IMR-90 (cell line): ENCODE measurements around the gene FOXO4. TPM values are rescaled to one million over a fixed set of nuclear protein-coding genes. Genes with fewer than 3 reads are reported as not detected.

Experiments
- ATAC-seq: fragments of 200-7000 bp; cut with Tn5 transposase; 2 replicates; pipeline ENCODE4 v1.9.1; 2020; ENCODE audit warnings: low read depth, mild to moderate bottlenecking, moderate library complexity
- BruUV-seq: library from RNA; stranded (reverse); fragments of 400-500 nt; replicated peaks from 2 replicates; lab custom pipeline; 2021; lab: Mats Ljungman, UMichigan
- CTCF ChIA-PET: fragments of 300-600 bp; formaldehyde crosslinking; extraction: SDS; loops from one replicate; lab custom pipeline; 2021; ENCODE audit warnings: antibody characterized with exemption; lab: Yijun Ruan, JAX
- POLR2A ChIA-PET: fragments of 300-600 bp; sonication (Branson Sonifier 250); formaldehyde crosslinking; loops from one replicate; lab custom pipeline; 2022; ENCODE audit warnings: antibody characterized with exemption; ENCODE audit not compliant: unreplicated experiment; lab: Charles Lee
- DNase-seq: peaks from one replicate; pipeline ENCODE4 v3.0.0; 2013
- H2AFZ ChIP-seq: replicated peaks from 2 replicates; pipeline ENCODE3; 2013; ENCODE audit warnings: low read length, mild to moderate bottlenecking; ENCODE audit not compliant: poor library complexity
- H2AK5ac ChIP-seq: 2 replicates; pipeline ENCODE4 v1.6.1; 2013; ENCODE audit warnings: low read depth, low read length, inconsistent platforms
- H2AK9ac ChIP-seq: replicated peaks from 2 replicates; pipeline ENCODE3; 2013; ENCODE audit warnings: mild to moderate bottlenecking, low read depth, low read length, moderate library complexity; ENCODE audit not compliant: poor library complexity
- H2BK120ac ChIP-seq: 2 replicates; pipeline ENCODE4 v1.6.1; 2013; ENCODE audit warnings: low read depth, low read length, inconsistent platforms
- H2BK15ac ChIP-seq: 3 replicates; pipeline ENCODE4 v1.6.1; 2013; ENCODE audit warnings: low read depth, low read length, inconsistent platforms
- H2BK20ac ChIP-seq: 2 replicates; pipeline ENCODE4 v1.6.1; 2013; ENCODE audit warnings: low read depth, mild to moderate bottlenecking, inconsistent platforms, low read length, moderate library complexity
- H2BK5ac ChIP-seq: 2 replicates; pipeline ENCODE4 v1.6.1; 2013; ENCODE audit warnings: mild to moderate bottlenecking, low read depth, low read length, inconsistent platforms; ENCODE audit not compliant: poor library complexity, severe bottlenecking
- H3K14ac ChIP-seq: replicated peaks from 2 replicates; pipeline ENCODE4 v1.6.1; 2013; ENCODE audit warnings: low read depth, low read length, inconsistent platforms
- H3K18ac ChIP-seq: 2 replicates; pipeline ENCODE4 v1.6.1; 2013; ENCODE audit warnings: low read depth, low read length, control low read depth
- H3K23ac ChIP-seq: 2 replicates; pipeline ENCODE4 v1.6.1; 2013; ENCODE audit warnings: low read depth, low read length, inconsistent platforms
- H3K27ac ChIP-seq: 2 replicates; pipeline ENCODE4 v1.5.1; 2013; ENCODE audit warnings: mild to moderate bottlenecking, control low read depth, low read length; ENCODE audit not compliant: insufficient read depth
- H3K27me3 ChIP-seq: 2 replicates; pipeline ENCODE4 v1.6.1; 2013; ENCODE audit warnings: low read length; ENCODE audit not compliant: control insufficient read depth, insufficient read depth
- H3K36me3 ChIP-seq: 2 replicates; pipeline ENCODE4 v1.6.1; 2013; ENCODE audit warnings: low read length, mixed read lengths; ENCODE audit not compliant: control insufficient read depth, insufficient read depth
- H3K4ac ChIP-seq: 2 replicates; pipeline ENCODE4 v1.6.1; 2013; ENCODE audit warnings: low read depth, low read length, inconsistent platforms
- H3K4me1 ChIP-seq: 2 replicates; pipeline ENCODE4 v1.6.1; 2013; ENCODE audit warnings: low read length, mixed read lengths; ENCODE audit not compliant: control insufficient read depth, insufficient read depth
- H3K4me2 ChIP-seq: 2 replicates; pipeline ENCODE4 v1.6.1; 2013; ENCODE audit warnings: low read depth, mild to moderate bottlenecking, control low read depth, low read length, moderate library complexity
- H3K4me3 ChIP-seq: 2 replicates; pipeline ENCODE4 v1.5.1; 2013; ENCODE audit warnings: low read depth, mild to moderate bottlenecking, control low read depth, low read length, moderate library complexity; ENCODE audit not compliant: insufficient read depth
- H3K56ac ChIP-seq: 2 replicates; pipeline ENCODE4 v1.6.1; 2013; ENCODE audit warnings: low read length, inconsistent platforms; ENCODE audit not compliant: insufficient read depth; ENCODE audit errors: extremely low read depth
- H3K79me1 ChIP-seq, 2 experiments: 2 replicates each; pipeline ENCODE4 v1.6.1; 2013; ENCODE audit warnings: low read length in 2 of 2, inconsistent platforms in 1 of 2, low read depth in 1 of 2
- H3K9ac ChIP-seq: 2 replicates; pipeline ENCODE4 v1.6.1; 2013; ENCODE audit warnings: low read depth, low read length, control low read depth
- H3K9me1 ChIP-seq: 2 replicates; pipeline ENCODE4 v1.6.1; 2013; ENCODE audit warnings: low read length, inconsistent platforms; ENCODE audit not compliant: insufficient read depth
- H3K9me3 ChIP-seq: 2 replicates; pipeline ENCODE4 v1.6.1; 2013; ENCODE audit warnings: low read length; ENCODE audit not compliant: control insufficient read depth, insufficient read depth
- H4K20me1 ChIP-seq: 2 replicates; pipeline ENCODE4 v1.6.1; 2013; ENCODE audit warnings: low read length, inconsistent platforms; ENCODE audit not compliant: insufficient read depth
- H4K5ac ChIP-seq: 2 replicates; pipeline ENCODE4 v1.6.1; 2013; ENCODE audit warnings: mild to moderate bottlenecking, low read depth, low read length, control low read depth
- H4K8ac ChIP-seq, 2 experiments: 2 replicates each; pipeline ENCODE4 v1.6.1; 2013; ENCODE audit warnings: low read depth in 2 of 2, low read length in 2 of 2, control low read depth in 1 of 2, inconsistent platforms in 1 of 2
- H4K91ac ChIP-seq: 2 replicates; pipeline ENCODE4 v1.6.1; 2013; ENCODE audit warnings: low read depth, low read length, inconsistent platforms; ENCODE audit not compliant: insufficient read depth
- BHLHE40 ChIP-seq: fragments of 150-350 bp; IDR thresholded peaks from 2 replicates; pipeline ENCODE4 v1.6.1; 2016; ENCODE audit warnings: mild to moderate bottlenecking, low read depth, low read length
- CEBPB ChIP-seq: IDR thresholded peaks from 2 replicates; pipeline ENCODE4 v1.6.1; 2012; ENCODE audit warnings: low read depth, low read length, improper control_type of control experiment
- ELK1 ChIP-seq: fragments of 150-350 bp; IDR thresholded peaks from 2 replicates; pipeline ENCODE4 v1.6.1; 2016; ENCODE audit warnings: low read depth, mild to moderate bottlenecking, low read length, moderate library complexity, borderline replicate concordance
- WGBS, 2 experiments: methylation state at CpG; one replicate each; pipeline versions ENCODE4 v1.1.5 to v1.1.7; 2013; ENCODE audit warnings: missing lambda C conversion rate in 2 of 2; ENCODE audit not compliant: insufficient read length in 1 of 2; ENCODE audit errors: extremely low coverage in 2 of 2; 5-methylcytosine and 5-hydroxymethylcytosine counted together
- dilution Hi-C: fragments of 300-500 bp; cut with HindIII; formaldehyde crosslinking; loops from one replicate; pipeline ENCODE4 v1.14.3; 2018; ENCODE audit warnings: low sequenced_read_pairs; ENCODE audit not compliant: unreplicated experiment
- in situ Hi-C: fragments of 300-500 bp; cut with MboI; formaldehyde crosslinking; loops from 3 replicates; pipeline ENCODE4 v1.14.3; 2019; ENCODE audit warnings: low sequenced_read_pairs, inconsistent platforms, mixed read lengths
- intact Hi-C: fragments of 100-400 bp; cut with micrococcal nuclease; formaldehyde crosslinking; loops from 2 replicates; pipeline ENCODE4 v1.10.0; 2022
- polyA plus RNA-seq, 3 experiments: library from polyadenylated mRNA; depleted of rRNA; stranded (reverse); fragments of >200 nt; gene quantifications; 2 replicates each; pipeline ENCODE4 v1.2.3, GENCODE V29; 2012; ENCODE audit warnings: low replicate concordance in 1 of 3
- total RNA-seq: library from RNA; depleted of rRNA; stranded (reverse); fragments of >200 nt; gene quantifications from 2 replicates; pipeline ENCODE4 v1.2.3, GENCODE V29; 2012
- TF ChIP-seq, protein P1 (sequence below): fragments of 150-350 bp; IDR thresholded peaks from 2 replicates; pipeline ENCODE4 v1.6.1; 2017; ENCODE audit warnings: mild to moderate bottlenecking, antibody characterized with exemption, low read length, low read depth

The FOXO4 gene
- total and polyA plus RNA-seq, 2 of the 4 experiments (the other 2 are of a cell fraction): 2.0 to 2.6 TPM

- ChIA-PET POLR2A (no interaction called here), CTCF (no interaction called here)
- H3K23ac ChIP-seq: no peak overlapping the region
- DNase-seq (no peak), ATAC-seq (no peak)
- no peak overlapping the region for H2BK20ac ChIP-seq
- no peak overlapping the region for H2BK5ac ChIP-seq
- no peak overlapping the region for H2AFZ ChIP-seq
- peaks cover 24% of the 10 kb centered on the region for H3K27me3 ChIP-seq
- H4K5ac ChIP-seq: no peak overlapping the region
- no peak overlapping the region for H3K56ac ChIP-seq
- H3K36me3 ChIP-seq: no peaks in the 10 kb centered on the region
- H4K91ac ChIP-seq: no peak overlapping the region
- 100% methylated on average over 1 of the region's 6 CpGs; no CpG with 5 or more reads in 1 of the 2 experiments for WGBS, 2 experiments
- H4K8ac ChIP-seq: no peak overlapping the region
- H3K4ac ChIP-seq: no peak overlapping the region
- H2BK120ac ChIP-seq: no peak overlapping the region
- H3K9me1 ChIP-seq: no peaks in the 10 kb centered on the region
- no peak overlapping the region for H3K4me2 ChIP-seq
- intact Hi-C loops (no loop called here), dilution Hi-C loops (no loop called here), in situ Hi-C loops (no loop called here)
- H4K20me1 ChIP-seq: no peaks in the 10 kb centered on the region
- no peak overlapping the region for H3K18ac ChIP-seq
- no peak overlapping the region for H3K9ac ChIP-seq
- no peaks in the 10 kb centered on the region for H3K9me3 ChIP-seq
- no peak overlapping the region for H2BK15ac ChIP-seq
- H3K27ac ChIP-seq: no peak overlapping the region
- BruUV-seq: no TSS peak
- no peak overlapping the region for H3K4me3 ChIP-seq
- TF ChIP-seq BHLHE40: no peak
- TF ChIP-seq ELK1: no peak
- no peak for TF ChIP-seq CEBPB
- TF ChIP-seq, protein P1, sequence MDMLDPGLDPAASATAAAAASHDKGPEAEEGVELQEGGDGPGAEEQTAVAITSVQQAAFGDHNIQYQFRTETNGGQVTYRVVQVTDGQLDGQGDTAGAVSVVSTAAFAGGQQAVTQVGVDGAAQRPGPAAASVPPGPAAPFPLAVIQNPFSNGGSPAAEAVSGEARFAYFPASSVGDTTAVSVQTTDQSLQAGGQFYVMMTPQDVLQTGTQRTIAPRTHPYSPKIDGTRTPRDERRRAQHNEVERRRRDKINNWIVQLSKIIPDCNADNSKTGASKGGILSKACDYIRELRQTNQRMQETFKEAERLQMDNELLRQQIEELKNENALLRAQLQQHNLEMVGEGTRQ: no peak
- no peak overlapping the region for H2AK5ac ChIP-seq
- H3K79me1 ChIP-seq: no peaks in the 10 kb centered on the region
- H2AK9ac ChIP-seq: no peak overlapping the region
- no peaks in the 10 kb centered on the region for H3K4me1 ChIP-seq
- H3K14ac ChIP-seq: no peak overlapping the region
These were observed 13.4 kb downstream of the FOXO4 start for GRCh38 chrX:71109051-71109450.
